ENCODE results near the gene SDHA. TPM values are rescaled to one million over a fixed set of nuclear protein-coding genes. Genes with fewer than 3 reads are reported as not detected.
"Not testable (repeated sequence)": the region's sequence is repeated elsewhere in the genome, so short reads cannot be mapped to it uniquely, and the experiment has no call there.

The SDHA gene
- total RNA-seq, 6 experiments from 2014 or later: 92.5 to 114 (median 109) TPM

- Mint-ChIP-seq H3K4me3 (peak overlapping the region; percentile 63; the same call in 1 of the 2 replicates), H3K9me3 (0 out of 2 replicates have a peak, but pooled peaks cover 3% of the 10 kb centered on the region)
Measured at GRCh38 chr5:264338-264737, 46.2 kb downstream of the SDHA start.

GRCh38 chr5:266311-267026, 48.3 kb downstream of the SDHA start:
- not testable (repeated sequence) for H3K27me3 Mint-ChIP-seq (ENCODE audit: insufficient read depth); H3K9me3 Mint-ChIP-seq
- peak; percentile 35 for DNase-seq
- Mint-ChIP-seq H3K4me3 (peak overlapping the region; percentile 36; the same call in 1 of the 2 replicates), H3K4me1 (ENCODE audit: low read depth) (peaks cover 55% of the 10 kb centered on the region), H3K27ac (peak overlapping the region; percentile 63), H3K36me3 (ENCODE audit: low read depth) (peaks cover 28% of the 10 kb centered on the region)

More at GRCh38 chr5:264338-264737, 46.2 kb downstream of the SDHA start:
- Mint-ChIP-seq H3K27ac (peak overlapping the region; percentile 92), H3K27me3 (ENCODE audit: insufficient read depth) (peaks cover 4% of the 10 kb centered on the region; the same call in 1 of the 2 replicates), H3K4me1 (ENCODE audit: low read depth) (peaks cover 39% of the 10 kb centered on the region), H3K36me3 (ENCODE audit: low read depth) (peaks cover 28% of the 10 kb centered on the region)
- TF ChIP-seq CTCF (IDR thresholded peaks at IDR 0.05): no peak
- DNase-seq: no peak

GRCh38 chr5:267716-268115, 49.6 kb downstream of the SDHA start:
- peaks cover 24% of the 10 kb centered on the region for H3K36me3 Mint-ChIP-seq (ENCODE audit: low read depth)
- no peaks in the 10 kb centered on the region for H3K9me3 Mint-ChIP-seq
- TF ChIP-seq CTCF (IDR thresholded peaks at IDR 0.05): no peak

GRCh38 chr5:270340-270739, 52.2 kb downstream of the SDHA start:
- Mint-ChIP-seq H3K4me3 (peak overlapping the region; percentile 92), H3K9me3 (no peaks in the 10 kb centered on the region), H3K27ac (peak overlapping the region; percentile 96), H3K4me1 (ENCODE audit: low read depth) (peaks cover 46% of the 10 kb centered on the region), H3K36me3 (ENCODE audit: low read depth) (peaks cover 31% of the 10 kb centered on the region), H3K27me3 (ENCODE audit: insufficient read depth) (peaks cover 1% of the 10 kb centered on the region)
- DNase-seq: no peak
- TF ChIP-seq CTCF (IDR thresholded peaks at IDR 0.05): no peak

More at GRCh38 chr5:267716-268115, 49.6 kb downstream of the SDHA start:
- Mint-ChIP-seq H3K27ac (no peak overlapping the region), H3K4me3 (no peak overlapping the region), H3K4me1 (ENCODE audit: low read depth) (peaks cover 56% of the 10 kb centered on the region), H3K27me3 (ENCODE audit: insufficient read depth) (peaks cover 4% of the 10 kb centered on the region)
- no peak for DNase-seq

- peaks cover 25% of the 10 kb centered on the region for H3K36me3 Mint-ChIP-seq (ENCODE audit: low read depth)
- not testable (repeated sequence) for H3K27me3 Mint-ChIP-seq (ENCODE audit: insufficient read depth); H3K9me3 Mint-ChIP-seq; DNase-seq
- peaks cover 33% of the 10 kb centered on the region for H3K4me1 Mint-ChIP-seq (ENCODE audit: low read depth)
- H3K27ac Mint-ChIP-seq: peak overlapping the region; percentile 96
- peak overlapping the region; percentile 92; the same call in 1 of the 2 replicates for H3K4me3 Mint-ChIP-seq
Measured at GRCh38 chr5:271828-272167, 53.7 kb downstream of the SDHA start.

- H3K27me3 Mint-ChIP-seq (ENCODE audit: insufficient read depth); H3K9me3 Mint-ChIP-seq; DNase-seq: not testable (repeated sequence)
- peak overlapping the region; percentile 37 for H3K27ac Mint-ChIP-seq
- H3K4me3 Mint-ChIP-seq: peak overlapping the region; percentile 79
- peaks cover 33% of the 10 kb centered on the region for H3K4me1 Mint-ChIP-seq (ENCODE audit: low read depth)
- H3K36me3 Mint-ChIP-seq (ENCODE audit: low read depth): peaks cover 18% of the 10 kb centered on the region
Measured at GRCh38 chr5:273091-273490, 55.0 kb downstream of the SDHA start.

- H3K4me3 Mint-ChIP-seq: peak overlapping the region; percentile 79
Measured at GRCh38 chr5:273491-273890, 55.4 kb downstream of the SDHA start.

GRCh38 chr5:274346-274745, 56.2 kb downstream of the SDHA start:
- peaks cover 22% of the 10 kb centered on the region for H3K36me3 Mint-ChIP-seq (ENCODE audit: low read depth)
- not testable (repeated sequence) for DNase-seq; H3K9me3 Mint-ChIP-seq; H3K4me3 Mint-ChIP-seq; H3K27ac Mint-ChIP-seq; H3K27me3 Mint-ChIP-seq (ENCODE audit: insufficient read depth)
- H3K4me1 Mint-ChIP-seq (ENCODE audit: low read depth): peaks cover 34% of the 10 kb centered on the region

More at GRCh38 chr5:273491-273890, 55.4 kb downstream of the SDHA start:
- H3K4me1 Mint-ChIP-seq (ENCODE audit: low read depth): peaks cover 33% of the 10 kb centered on the region
- H3K27me3 Mint-ChIP-seq (ENCODE audit: insufficient read depth); H3K9me3 Mint-ChIP-seq; DNase-seq: not testable (repeated sequence)
- H3K36me3 Mint-ChIP-seq (ENCODE audit: low read depth): peaks cover 18% of the 10 kb centered on the region
- peak overlapping the region; percentile 37 for H3K27ac Mint-ChIP-seq

All from HFFc6 (cell line).